T-helper 1 cell treated with Interleukin-12 subunit alpha and Interleukin-12 subunit beta and Interleukin-4 antibody, amounts not matched to agents 30 μg/mL and 1 μg/mL, for 36 hours (primary cell): ENCODE measurements around the gene DISC1.

ENCODE experiments used
- H3K27ac Mint-ChIP-seq: one replicate; pipeline ENCODE4 v1.8.0; 2021; ENCODE audit warnings: mild to moderate bottlenecking, mixed read lengths
- H3K27me3 Mint-ChIP-seq: one replicate; pipeline ENCODE4 v1.8.0; 2021; ENCODE audit warnings: low read depth, mixed read lengths
- H3K36me3 Mint-ChIP-seq: one replicate; pipeline ENCODE4 v1.8.0; 2021; ENCODE audit warnings: low read depth, mixed read lengths
- H3K4me1 Mint-ChIP-seq: one replicate; pipeline ENCODE4 v1.8.0; 2021; ENCODE audit warnings: low read depth, mixed read lengths
- H3K4me3 Mint-ChIP-seq: one replicate; pipeline ENCODE4 v1.8.0; 2021; ENCODE audit warnings: mild to moderate bottlenecking, moderate library complexity, mixed read lengths
- H3K9me3 Mint-ChIP-seq: one replicate; pipeline ENCODE4 v1.8.0; 2021; ENCODE audit warnings: mixed read lengths

Gene DISC1

DNA sequence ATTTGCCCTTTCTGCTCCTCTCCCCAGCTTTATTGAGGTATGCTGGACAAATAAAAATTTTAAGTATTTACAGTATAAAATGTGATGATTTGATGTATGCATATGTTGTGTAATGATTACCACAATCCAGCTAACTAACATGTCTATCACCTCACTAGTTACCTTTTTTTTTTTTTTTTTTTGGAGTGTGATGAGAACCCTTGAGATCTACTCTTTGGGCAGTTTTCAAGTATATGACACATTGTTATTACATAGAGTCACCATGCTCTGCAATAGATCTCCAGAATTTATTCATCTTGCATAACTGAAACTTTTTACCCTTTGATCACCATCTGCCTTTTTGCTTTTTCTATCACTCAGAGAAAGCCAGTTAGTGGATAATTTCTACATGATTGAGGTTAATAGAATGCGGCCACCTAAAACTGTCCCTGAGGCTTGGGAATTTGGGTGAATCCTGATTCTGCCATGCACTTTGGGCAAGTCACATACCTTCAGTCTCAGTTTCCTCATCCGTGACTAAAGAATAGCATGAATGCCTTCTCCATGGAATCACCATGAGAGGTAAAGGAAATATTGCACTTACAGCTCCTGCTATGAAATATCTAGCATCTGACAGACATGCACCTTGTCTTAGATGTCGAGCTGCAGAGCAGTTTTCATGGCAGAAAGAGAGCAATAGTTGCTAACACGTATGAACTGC, 295.2 kb downstream of the DISC1 start:
- peaks cover 25% of the 10 kb centered on the region for H3K27me3 Mint-ChIP-seq
- H3K36me3 Mint-ChIP-seq, result no peaks in the 10 kb centered on the region
- no peak overlapping the region for H3K27ac Mint-ChIP-seq
- H3K4me1 Mint-ChIP-seq, result peaks cover 34% of the 10 kb centered on the region
- H3K9me3 Mint-ChIP-seq, result no peaks in the 10 kb centered on the region
- no peak overlapping the region for H3K4me3 Mint-ChIP-seq

DNA sequence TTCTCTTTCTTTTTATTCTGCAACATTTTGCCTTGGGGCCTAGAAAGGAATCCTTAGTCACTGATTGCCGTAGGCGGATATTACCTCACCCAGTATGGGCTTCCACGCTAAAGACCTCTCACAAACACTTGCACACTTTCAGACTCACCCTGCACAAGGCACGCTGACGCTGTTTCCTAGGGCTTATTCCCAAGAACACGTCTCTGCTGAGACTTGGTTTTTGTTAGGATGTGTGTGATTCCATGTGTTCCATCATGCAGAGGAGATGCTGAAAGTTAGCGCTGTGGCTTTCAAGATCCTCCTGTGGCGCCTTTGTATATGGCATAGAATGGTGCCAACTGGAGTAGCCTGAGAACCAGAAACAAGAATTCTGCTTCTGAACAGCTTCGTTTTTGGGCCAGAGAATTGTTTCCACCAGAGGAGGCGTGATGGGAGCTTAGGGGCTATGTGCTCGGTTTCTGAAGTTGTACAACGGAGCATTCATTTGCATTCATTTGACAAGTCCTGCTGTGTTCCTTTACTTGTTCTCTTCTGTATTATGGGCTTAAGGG, 297.0 kb downstream of the DISC1 start:
- H3K4me3 Mint-ChIP-seq, result no peak overlapping the region
- H3K36me3 Mint-ChIP-seq, result no peaks in the 10 kb centered on the region
- H3K4me1 Mint-ChIP-seq, result peaks cover 22% of the 10 kb centered on the region
- H3K27ac Mint-ChIP-seq, result no peak overlapping the region
- no peaks in the 10 kb centered on the region for H3K9me3 Mint-ChIP-seq
- H3K27me3 Mint-ChIP-seq, result peaks cover 16% of the 10 kb centered on the region

DNA sequence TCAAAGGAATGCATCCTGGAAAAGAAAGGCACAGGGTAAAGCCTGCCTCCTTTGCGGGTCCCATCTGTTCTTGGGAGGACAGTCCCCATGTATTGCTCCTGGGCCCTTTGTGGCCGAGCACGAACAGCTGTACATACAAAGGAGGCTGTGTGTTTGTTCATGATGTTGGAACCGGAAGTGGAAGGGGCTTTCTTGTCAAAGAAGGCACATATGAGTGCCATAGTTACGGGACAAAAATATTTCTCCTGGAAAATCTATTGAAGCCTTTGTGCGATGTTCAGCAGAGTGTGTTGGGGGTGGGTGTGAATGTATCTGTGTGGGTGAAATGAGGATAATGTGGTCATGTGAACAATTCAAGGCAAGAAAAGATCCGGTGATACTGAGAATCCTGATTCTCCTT, 297.6 kb downstream of the DISC1 start:
- Mint-ChIP-seq H3K27me3 (peaks cover 22% of the 10 kb centered on the region), H3K4me3 (no peak overlapping the region), H3K4me1 (peaks cover 16% of the 10 kb centered on the region), H3K9me3 (no peaks in the 10 kb centered on the region), H3K36me3 (no peaks in the 10 kb centered on the region), H3K27ac (no peak overlapping the region)

DNA sequence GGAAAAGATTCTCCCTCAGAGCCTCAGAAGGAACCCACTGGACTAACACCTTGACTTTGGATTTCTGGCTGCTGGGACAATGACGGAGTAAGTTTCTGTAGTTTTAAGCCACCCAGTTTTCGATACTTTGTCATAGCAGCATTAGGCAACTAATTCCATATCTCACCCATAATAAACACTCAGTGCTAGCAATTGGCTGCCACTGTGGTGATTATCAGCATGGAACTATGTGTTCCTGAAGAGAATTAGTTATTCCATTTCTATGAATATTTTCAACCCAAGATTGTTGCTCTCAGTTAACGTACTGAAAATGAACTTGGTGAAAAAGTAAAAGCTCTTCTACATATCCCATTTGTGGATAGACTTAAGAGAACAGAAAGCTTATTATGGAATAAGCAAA, 299.3 kb downstream of the DISC1 start:
- no peak overlapping the region for H3K4me3 Mint-ChIP-seq
- H3K9me3 Mint-ChIP-seq, result no peaks in the 10 kb centered on the region
- peaks cover 21% of the 10 kb centered on the region for H3K27me3 Mint-ChIP-seq
- no peaks in the 10 kb centered on the region for H3K36me3 Mint-ChIP-seq
- H3K4me1 Mint-ChIP-seq, result peaks cover 6% of the 10 kb centered on the region
- no peak overlapping the region for H3K27ac Mint-ChIP-seq

DNA sequence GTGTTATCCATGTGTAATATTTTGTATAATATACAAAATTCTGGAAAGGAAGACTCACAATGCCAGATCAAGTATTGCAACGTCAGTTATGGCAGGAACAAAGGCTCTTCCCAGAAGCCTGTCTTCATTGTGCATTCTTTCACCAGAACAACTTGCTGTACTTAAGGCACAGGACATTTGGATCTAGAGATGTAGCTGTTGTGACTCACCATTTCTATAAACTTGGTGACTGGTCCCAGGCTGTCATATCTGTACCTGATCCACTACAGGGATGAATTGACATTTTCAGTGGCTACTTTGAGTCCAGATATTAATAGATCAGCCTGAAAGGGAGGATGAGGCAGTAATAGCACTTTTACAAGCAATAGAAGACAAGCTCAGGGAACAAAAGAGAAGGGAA, 299.8 kb downstream of the DISC1 start:
- peaks cover 21% of the 10 kb centered on the region for H3K27me3 Mint-ChIP-seq
- peaks cover 6% of the 10 kb centered on the region for H3K4me1 Mint-ChIP-seq
- no peak overlapping the region for H3K27ac Mint-ChIP-seq
- no peak overlapping the region for H3K4me3 Mint-ChIP-seq
- no peaks in the 10 kb centered on the region for H3K36me3 Mint-ChIP-seq
- no peaks in the 10 kb centered on the region for H3K9me3 Mint-ChIP-seq

DNA sequence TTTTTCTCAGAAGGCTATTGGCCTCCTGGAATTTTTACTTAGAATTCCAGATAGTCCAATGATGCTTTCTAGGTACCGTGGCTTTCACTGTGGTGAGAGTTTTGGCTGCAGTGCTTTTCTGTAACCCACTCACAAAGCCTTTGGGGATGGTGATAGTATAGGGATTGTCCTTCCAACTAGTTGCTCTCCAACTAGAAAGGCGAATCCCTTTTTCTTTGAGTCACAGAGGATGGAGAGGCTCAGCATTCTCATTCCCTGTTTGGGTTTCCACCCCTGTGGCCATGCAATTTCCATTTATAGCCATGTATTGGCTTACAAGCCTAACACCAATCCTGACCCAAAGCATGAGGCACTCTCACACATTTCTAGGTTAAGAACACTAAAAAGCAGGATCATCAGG, 300.3 kb downstream of the DISC1 start:
- no peak overlapping the region for H3K4me3 Mint-ChIP-seq
- H3K9me3 Mint-ChIP-seq, result peaks cover 2% of the 10 kb centered on the region
- H3K36me3 Mint-ChIP-seq, result no peaks in the 10 kb centered on the region
- H3K4me1 Mint-ChIP-seq, result peaks cover 6% of the 10 kb centered on the region
- H3K27me3 Mint-ChIP-seq, result peaks cover 21% of the 10 kb centered on the region
- H3K27ac Mint-ChIP-seq, result no peak overlapping the region

DNA sequence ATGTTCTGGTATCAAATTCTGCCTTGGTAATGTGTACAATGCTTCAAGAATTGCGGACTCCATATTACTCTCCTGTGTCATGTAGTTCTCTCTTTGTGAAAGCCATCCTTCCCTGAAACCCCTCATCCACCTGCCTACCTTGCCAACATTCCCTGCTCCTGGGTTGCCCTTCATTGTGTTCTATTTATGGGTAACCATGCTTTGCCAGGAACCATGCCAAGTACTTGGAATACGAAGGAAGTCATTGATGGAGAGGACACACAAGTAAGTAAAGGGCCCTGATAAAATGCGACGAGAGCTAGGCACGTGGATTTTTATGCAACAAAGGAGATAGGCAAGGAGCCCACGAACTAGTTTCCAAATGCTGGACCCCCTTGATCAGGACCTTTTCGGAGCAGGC, 300.8 kb downstream of the DISC1 start:
- Mint-ChIP-seq H3K4me3 (no peak overlapping the region), H3K27ac (no peak overlapping the region), H3K36me3 (no peaks in the 10 kb centered on the region), H3K27me3 (peaks cover 21% of the 10 kb centered on the region), H3K9me3 (peaks cover 4% of the 10 kb centered on the region), H3K4me1 (peaks cover 6% of the 10 kb centered on the region)

DNA sequence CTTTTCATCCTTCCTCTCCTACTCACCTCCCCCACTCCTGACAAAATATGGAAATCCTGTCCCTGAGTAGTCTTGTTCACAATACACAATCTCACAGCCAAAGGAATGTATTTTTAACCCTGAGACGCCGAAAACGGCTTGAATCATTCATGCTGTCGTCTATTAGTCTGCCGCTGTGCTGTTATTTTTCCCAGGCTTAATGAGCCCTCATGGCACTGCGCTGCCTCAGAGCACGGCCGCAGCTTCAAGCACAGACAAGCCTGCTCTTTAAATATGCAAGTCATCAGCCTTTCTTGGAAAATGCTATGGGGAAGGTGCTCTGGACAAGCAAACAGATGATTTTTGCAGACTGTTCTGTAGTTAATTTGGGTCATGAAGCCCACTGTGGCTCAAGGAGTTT, 302.7 kb downstream of the DISC1 start:
- no peak overlapping the region for H3K27ac Mint-ChIP-seq
- no peaks in the 10 kb centered on the region for H3K36me3 Mint-ChIP-seq
- H3K27me3 Mint-ChIP-seq, result peaks cover 18% of the 10 kb centered on the region
- H3K4me1 Mint-ChIP-seq, result peaks cover 4% of the 10 kb centered on the region
- no peak overlapping the region for H3K4me3 Mint-ChIP-seq
- peaks cover 4% of the 10 kb centered on the region for H3K9me3 Mint-ChIP-seq

DNA sequence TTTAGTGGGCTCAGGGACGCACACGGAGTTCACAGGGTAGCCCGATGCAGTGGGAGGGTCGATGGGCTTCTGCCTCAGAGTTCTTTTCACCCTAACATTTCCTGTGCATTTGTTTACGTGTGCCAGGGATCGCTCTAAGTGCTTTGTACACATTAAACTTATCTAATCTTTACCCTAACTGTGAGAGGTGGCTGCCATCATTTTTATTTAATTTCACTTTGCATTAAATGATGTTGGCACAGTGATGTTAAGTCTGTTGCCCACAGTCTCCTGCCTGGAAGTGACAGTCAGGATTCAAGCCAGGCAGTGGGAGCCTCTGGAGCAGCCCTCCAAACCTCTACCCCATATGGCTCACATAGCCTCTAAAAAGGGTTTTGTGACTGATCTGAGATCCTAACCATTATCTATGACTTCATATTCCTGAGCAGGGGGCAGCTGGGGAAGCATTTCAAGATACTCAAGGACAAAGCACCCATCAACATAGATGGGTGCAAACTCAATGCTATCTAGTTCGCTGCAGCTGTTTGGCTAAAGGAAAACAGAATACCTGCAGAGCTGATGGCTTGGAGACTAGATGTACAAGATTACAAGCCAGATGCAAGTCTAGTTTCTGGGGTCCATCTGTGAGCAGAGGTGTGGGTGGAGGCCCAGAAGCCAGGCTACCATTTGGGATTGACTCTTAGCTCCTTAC, 303.8 kb downstream of the DISC1 start:
- H3K4me3 Mint-ChIP-seq, result no peak overlapping the region
- peaks cover 4% of the 10 kb centered on the region for H3K4me1 Mint-ChIP-seq
- no peaks in the 10 kb centered on the region for H3K36me3 Mint-ChIP-seq
- peaks cover 16% of the 10 kb centered on the region for H3K27me3 Mint-ChIP-seq
- no peak overlapping the region for H3K27ac Mint-ChIP-seq
- H3K9me3 Mint-ChIP-seq, result peaks cover 4% of the 10 kb centered on the region

DNA sequence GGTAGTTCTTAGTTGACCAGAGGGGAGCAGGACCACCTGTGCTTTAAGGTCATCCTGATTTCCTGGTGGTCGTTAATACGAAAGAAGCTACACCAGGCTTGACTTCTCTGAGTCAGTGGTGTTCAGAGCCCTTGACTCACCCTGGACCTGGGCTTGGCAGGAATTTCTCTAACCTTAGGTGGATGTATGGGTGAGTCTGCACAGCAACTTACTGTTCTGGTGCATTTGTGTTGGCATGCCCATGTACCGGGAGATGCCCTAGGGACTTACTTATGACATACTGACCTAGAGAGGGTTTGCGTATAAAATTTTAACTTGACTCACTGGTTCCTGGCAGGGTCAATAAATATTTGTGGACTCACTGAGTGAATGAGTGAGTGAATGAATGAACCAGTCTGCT, 304.6 kb downstream of the DISC1 start:
- peaks cover 13% of the 10 kb centered on the region for H3K27me3 Mint-ChIP-seq
- H3K4me1 Mint-ChIP-seq, result peaks cover 4% of the 10 kb centered on the region
- peaks cover 4% of the 10 kb centered on the region for H3K9me3 Mint-ChIP-seq
- H3K4me3 Mint-ChIP-seq, result no peak overlapping the region
- no peak overlapping the region for H3K27ac Mint-ChIP-seq
- no peaks in the 10 kb centered on the region for H3K36me3 Mint-ChIP-seq

DNA sequence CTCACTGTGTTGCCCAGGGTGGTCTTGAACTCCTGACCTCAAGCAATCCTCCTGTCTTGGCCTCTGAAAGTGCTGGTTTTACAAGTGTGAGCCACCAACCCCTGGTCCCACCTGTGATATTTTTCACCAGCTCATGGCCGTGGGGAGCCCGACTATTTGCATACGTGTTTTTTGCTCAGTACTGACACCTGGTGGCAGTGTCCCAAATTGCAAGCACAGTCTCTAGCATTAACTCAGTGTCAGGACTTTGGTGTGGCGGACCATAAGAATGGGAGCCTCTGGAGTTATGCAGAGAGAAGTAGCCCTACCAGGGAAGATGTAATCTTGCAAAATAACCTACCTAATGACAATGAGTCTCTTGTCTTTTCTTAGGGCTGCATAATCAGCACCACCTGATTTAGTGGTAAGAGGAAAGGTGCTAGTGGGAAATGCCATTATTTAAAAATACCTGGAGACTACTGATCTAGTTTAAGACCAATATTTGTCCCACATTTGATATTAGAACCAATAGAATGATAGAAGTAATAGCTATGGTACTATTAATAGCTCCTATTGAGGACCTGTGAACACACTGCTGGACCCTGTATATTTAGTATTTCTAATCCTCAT, 305.4 kb downstream of the DISC1 start:
- Mint-ChIP-seq H3K4me1 (peaks cover 4% of the 10 kb centered on the region), H3K27me3 (peaks cover 13% of the 10 kb centered on the region), H3K36me3 (no peaks in the 10 kb centered on the region), H3K9me3 (peaks cover 4% of the 10 kb centered on the region), H3K4me3 (no peak overlapping the region), H3K27ac (no peak overlapping the region)

DNA sequence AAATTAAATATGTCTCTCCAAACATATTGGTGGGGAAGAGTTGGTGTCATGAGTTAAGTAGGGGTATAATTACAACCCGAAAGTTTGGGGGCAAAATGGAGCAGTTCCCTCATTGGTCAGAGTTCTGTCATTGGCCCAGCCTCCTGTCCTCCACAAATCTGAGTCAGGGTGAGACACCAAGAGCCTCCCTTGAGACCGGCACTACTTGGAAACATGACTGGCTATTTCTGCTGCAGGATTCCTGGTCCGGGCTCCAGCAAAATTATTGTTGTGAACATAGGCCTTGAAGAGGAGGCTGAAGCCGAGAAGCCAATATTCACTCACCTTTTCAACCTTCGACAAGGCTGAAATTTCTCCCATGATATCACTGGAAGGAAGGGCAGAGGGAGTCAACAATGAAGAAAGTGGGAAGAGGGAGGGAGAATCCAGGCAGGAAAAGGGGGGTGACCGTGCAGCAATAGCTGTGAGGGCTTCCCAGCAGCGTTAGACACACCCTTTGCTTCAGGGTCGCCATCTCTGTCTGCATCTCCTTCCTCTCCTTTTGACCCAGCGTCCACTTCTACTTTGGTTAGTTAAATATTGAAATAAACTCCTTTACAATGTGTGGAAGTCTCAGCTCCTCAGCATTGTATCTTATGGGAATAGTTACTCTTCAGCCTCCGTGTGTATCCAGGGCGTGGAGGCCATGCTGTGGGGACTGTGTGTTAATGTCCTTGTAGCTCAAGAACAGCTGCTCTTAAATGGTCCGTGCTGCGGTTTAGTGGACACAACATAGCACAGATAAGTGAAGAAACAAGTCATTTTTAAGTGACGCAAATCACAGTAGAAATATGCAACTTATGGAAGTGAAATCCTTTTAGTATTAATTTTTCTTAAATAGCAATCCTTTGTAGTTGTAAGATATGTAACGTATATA, 307.4 kb downstream of the DISC1 start:
- no peak overlapping the region for H3K4me3 Mint-ChIP-seq
- H3K36me3 Mint-ChIP-seq, result no peaks in the 10 kb centered on the region
- H3K9me3 Mint-ChIP-seq, result peaks cover 4% of the 10 kb centered on the region
- no peak overlapping the region for H3K27ac Mint-ChIP-seq
- H3K4me1 Mint-ChIP-seq, result peaks cover 4% of the 10 kb centered on the region
- peaks cover 6% of the 10 kb centered on the region for H3K27me3 Mint-ChIP-seq

DNA sequence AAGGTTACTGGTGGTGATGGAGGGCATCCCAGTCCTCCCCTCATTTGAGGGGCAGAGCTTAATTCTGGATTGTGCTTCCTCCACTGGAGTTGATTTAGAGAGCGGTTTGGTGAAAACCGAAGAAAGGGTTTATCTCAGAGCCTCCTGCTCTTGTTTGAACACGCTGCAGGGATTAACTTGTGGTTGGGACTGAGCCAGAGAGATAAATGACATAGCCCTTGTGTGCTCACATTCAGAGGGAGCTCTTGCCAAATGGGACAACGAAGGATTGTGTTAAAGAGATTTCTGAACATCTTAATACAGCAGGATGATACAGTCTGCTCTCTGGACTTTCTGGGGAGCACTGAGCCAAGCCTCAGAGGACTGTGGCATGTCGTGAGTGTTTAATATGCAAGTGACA, 308.2 kb downstream of the DISC1 start:
- no peaks in the 10 kb centered on the region for H3K36me3 Mint-ChIP-seq
- no peak overlapping the region for H3K4me3 Mint-ChIP-seq
- H3K9me3 Mint-ChIP-seq, result peaks cover 4% of the 10 kb centered on the region
- no peak overlapping the region for H3K27ac Mint-ChIP-seq
- H3K27me3 Mint-ChIP-seq, result no peaks in the 10 kb centered on the region
- peaks cover 3% of the 10 kb centered on the region for H3K4me1 Mint-ChIP-seq

DNA sequence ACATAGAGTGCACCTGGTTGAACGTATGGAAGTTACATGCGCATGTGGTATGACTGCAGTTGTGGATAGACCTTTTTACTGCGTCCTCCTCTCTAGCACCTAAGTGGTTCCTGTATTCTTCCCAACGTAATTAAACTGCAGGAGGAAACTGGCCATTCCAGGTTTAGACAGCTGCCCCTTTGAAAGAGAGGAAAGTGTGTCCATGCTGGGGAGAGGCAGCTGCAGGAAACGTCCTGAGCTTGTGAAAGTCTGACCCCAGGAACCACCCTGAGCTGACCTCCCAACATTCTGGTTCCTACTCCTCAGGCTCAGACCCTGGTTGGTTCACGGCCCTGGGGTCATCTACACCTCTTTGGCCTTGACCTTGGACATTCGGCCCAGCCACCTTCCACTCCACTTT, 309.3 kb downstream of the DISC1 start:
- no peak overlapping the region for H3K27ac Mint-ChIP-seq

More for the DNA sequence above, 309.3 kb downstream of the DISC1 start:
- Mint-ChIP-seq H3K4me3 (no peak overlapping the region), H3K27me3 (no peaks in the 10 kb centered on the region), H3K4me1 (no peaks in the 10 kb centered on the region), H3K36me3 (no peaks in the 10 kb centered on the region), H3K9me3 (peaks cover 4% of the 10 kb centered on the region)
